ENCODE measurements around the gene NDUFS7. TPM values are rescaled to one million over a fixed set of nuclear protein-coding genes. Genes with fewer than 3 reads are reported as not detected.
A peak's percentile ranks its signal among the peaks of the same experiment; 100 is the strongest.

The NDUFS7 gene
- polyA plus RNA-seq, 3 donors: 119 to 232 (median 211) TPM

- Mint-ChIP-seq H3K27me3 (ENCODE audit: low read depth in 3 of 3) (peaks cover 0 to 4% (median 1%) of the 10 kb centered on the region in 3 donors), H3K36me3 (peaks cover 37 to 54% of the 10 kb centered on the region in 2 donors), H3K27ac (peak overlapping the region in 1 of 7 donors; percentile 66), H3K4me3 (no peak overlapping the region), H3K9me3 (peaks cover 0 to 2% (median 0%) of the 10 kb centered on the region in 7 donors), H3K4me1 (peaks cover 25% of the 10 kb centered on the region)
- no peak for TF ChIP-seq CTCF (IDR thresholded peaks at IDR 0.05)
- peaks cover 13 to 22% of the 10 kb centered on the region in 2 donors for H3K4me1 ChIP-seq (ENCODE audit: control insufficient read depth in 1 of 2, insufficient read depth in 2 of 2, low read length in 2 of 2)
- intact Hi-C loops (cut with micrococcal nuclease): loop anchor here in 1 of 2 donors (1.0 to 2.0 kb wide), 2 partner anchors 42 to 55 kb away; partner anchors contain the start of genes C19orf25 and NDUFS7
- no peak for DNase-seq
- peaks cover 71% of the 10 kb centered on the region for H4K20me1 ChIP-seq (ENCODE audit: insufficient read depth, low read length)
- H3K4me2 ChIP-seq (replicated peaks; ENCODE audit: extremely low read depth, low read length, poor library complexity, severe bottlenecking): peak overlapping the region; percentile 91
- 63% methylated on average over 4 of the region's 8 CpGs for WGBS (ENCODE audit: insufficient coverage)
- H3K4me3 ChIP-seq (replicated peaks in 1 of 3; ENCODE audit: low read depth in 2 of 3, low read length in 3 of 3): peak overlapping the region in 1 of 3 experiments; percentile 93
- no peaks in the 10 kb centered on the region for H3K9me3 ChIP-seq (replicated peaks in 1 of 2; ENCODE audit: control insufficient read depth in 1 of 2, insufficient read depth in 1 of 2, low read length in 2 of 2)
- H3K9ac ChIP-seq (ENCODE audit: insufficient read depth, low read length, poor library complexity, severe bottlenecking): no peak overlapping the region
- peak overlapping the region; percentile 66 for H2AFZ ChIP-seq (ENCODE audit: insufficient read depth, low read depth, low read length, poor library complexity, severe bottlenecking)
- peaks cover 28% of the 10 kb centered on the region for H3K79me2 ChIP-seq (ENCODE audit: insufficient read depth, low read length)
- H3K27me3 ChIP-seq (ENCODE audit: control insufficient read depth in 2 of 2, insufficient read depth in 2 of 2, low read length in 2 of 2): no peaks in the 10 kb centered on the region
- H3K27ac ChIP-seq (ENCODE audit: low read depth in 1 of 2, low read length in 2 of 2): no peak overlapping the region
- peaks cover 47 to 62% of the 10 kb centered on the region in 2 donors for H3K36me3 ChIP-seq (replicated peaks in 1 of 2; ENCODE audit: control insufficient read depth in 1 of 2, insufficient read depth in 2 of 2, low read length in 2 of 2)
These were observed 53.9 kb downstream of the NDUFS7 start for GRCh38 chr19:1437609-1438008.

GRCh38 chr19:1438035-1438932 is 54.6 kb downstream of the NDUFS7 start, which contains the start of gene RPS15:
Gene RPS15 (plus strand): TSS chr19:1438396. CDS start chr19:1438426, 30 bp downstream.
- H3K4me1 Mint-ChIP-seq: peaks cover 27% of the 10 kb centered on the region
- Histone ChIP-seq H3K36me3 (replicated peaks in 1 of 2; ENCODE audit: control insufficient read depth in 1 of 2, insufficient read depth in 2 of 2, low read length in 2 of 2) (peaks cover 41 to 58% of the 10 kb centered on the region in 2 donors), H3K27me3 (ENCODE audit: control insufficient read depth in 2 of 2, insufficient read depth in 2 of 2, low read length in 2 of 2) (no peaks in the 10 kb centered on the region), H3K27ac (ENCODE audit: low read depth in 1 of 2, low read length in 2 of 2) (peak within 1 kb of the TSS; percentile 85 to 88), H3K4me3 (replicated peaks in 1 of 3; ENCODE audit: low read depth in 2 of 3, low read length in 3 of 3) (peak within 1 kb of the TSS; percentile 52 to 93 (median 82)), H3K9ac (ENCODE audit: insufficient read depth, low read length, poor library complexity, severe bottlenecking) (peak within 1 kb of the TSS; percentile 98), H3K79me2 (ENCODE audit: insufficient read depth, low read length) (peaks cover 28% of the 10 kb centered on the region), H3K9me3 (replicated peaks in 1 of 2; ENCODE audit: control insufficient read depth in 1 of 2, insufficient read depth in 1 of 2, low read length in 2 of 2) (no peaks in the 10 kb centered on the region), H3K4me1 (ENCODE audit: control insufficient read depth in 1 of 2, insufficient read depth in 2 of 2, low read length in 2 of 2) (peaks cover 13 to 22% of the 10 kb centered on the region in 2 donors), H2AFZ (ENCODE audit: insufficient read depth, low read depth, low read length, poor library complexity, severe bottlenecking) (peak within 1 kb of the TSS; percentile 66), H3K4me2 (replicated peaks; ENCODE audit: extremely low read depth, low read length, poor library complexity, severe bottlenecking) (peak within 1 kb of the TSS; percentile 91), H4K20me1 (ENCODE audit: insufficient read depth, low read length) (peaks cover 71% of the 10 kb centered on the region)
- peak within 1 kb of the TSS; percentile 89 to 95 for H3K4me3 Mint-ChIP-seq
- H3K36me3 Mint-ChIP-seq: peaks cover 38 to 50% of the 10 kb centered on the region in 2 donors
- peak; percentile 89 to 96 (median 96) for DNase-seq
- WGBS (ENCODE audit: insufficient coverage): 2% methylated on average over 100 of the region's 100 CpGs
- H3K27ac Mint-ChIP-seq: peak within 1 kb of the TSS; percentile 95 to 99 (median 99)
- H3K9me3 Mint-ChIP-seq: peaks cover 0 to 2% (median 0%) of the 10 kb centered on the region in 7 donors
- intact Hi-C loops (cut with micrococcal nuclease): loop anchor here in 1 of 2 donors (1.0 to 2.0 kb wide), 2 partner anchors 41 to 55 kb away; partner anchors contain the start of genes C19orf25 and NDUFS7
- TF ChIP-seq CTCF (IDR thresholded peaks at IDR 0.05): peak; percentile 97
- peaks cover 0 to 4% (median 1%) of the 10 kb centered on the region in 3 donors for H3K27me3 Mint-ChIP-seq (ENCODE audit: low read depth in 3 of 3)

Data from CD14-positive monocyte (primary cell).